Esophagus squamous epithelium (tissue), 4 donors: ENCODE results near the gene HSD17B12.

Experiments
- CTCF ChIP-seq, 6 experiments: fragments of 450-650 bp in 4 of 6; fragments of 200-600 bp in 2 of 6; sonication (generic) in 2 of 6; IDR thresholded peaks; one replicate each; pipeline ENCODE4 v1.5.1; 2016 to 2019; ENCODE audit warnings: antibody characterized with exemption in 6 of 6, mild to moderate bottlenecking in 4 of 6, moderate library complexity in 4 of 6
- POLR2A ChIP-seq, 4 donors: fragments of 450-650 bp; IDR thresholded peaks; one replicate each; pipeline ENCODE4 v1.6.1; 2017; ENCODE audit warnings: antibody characterized with exemption in 4 of 4, mild to moderate bottlenecking in 4 of 4, moderate library complexity in 3 of 4

GRCh38 chr11:43832536-43832935 is 152.0 kb downstream of the HSD17B12 start:
- TF ChIP-seq POLR2A (IDR thresholded peaks at IDR 0.05) (no peak), CTCF (IDR thresholded peaks at IDR 0.05) (no peak)
